GM12878 (cell line): ENCODE measurements around the gene SLC30A7. TPM values are rescaled to one million over a fixed set of nuclear protein-coding genes. Genes with fewer than 3 reads are reported as not detected.

Experiments used
- ATAC-seq: fragments of 200-7000 bp; cut with Tn5 transposase; 3 replicates; pipeline ENCODE4 v1.9.1; 2020; ENCODE audit warnings: mild to moderate bottlenecking, moderate library complexity
- BruUV-seq: library from RNA; stranded (reverse); fragments of 400-500 nt; replicated peaks from 2 replicates; lab custom pipeline; 2021; lab: Mats Ljungman, UMichigan
- CTCF ChIA-PET: fragments of 300-600 bp; sonication (Branson Sonifier 250); formaldehyde crosslinking; extraction: SDS; loops from one replicate; lab custom pipeline; 2021; ENCODE audit warnings: inconsistent platforms; lab: Yijun Ruan, JAX
- POLR2A ChIA-PET: fragments of 350-600 bp; formaldehyde crosslinking; extraction: SDS; loops from one replicate; lab custom pipeline; 2021; ENCODE audit warnings: inconsistent platforms; lab: Charles Lee
- RAD21 ChIA-PET: fragments of 300-600 bp; sonication (Branson Sonifier 250); formaldehyde crosslinking; loops from one replicate; lab custom pipeline; 2023; ENCODE audit warnings: antibody characterized with exemption; ENCODE audit not compliant: unreplicated experiment; lab: Charles Lee
- SMC1A ChIA-PET: fragments of 300-600 bp; sonication (Branson Sonifier 250); formaldehyde crosslinking; loops from one replicate; lab custom pipeline; 2023; ENCODE audit not compliant: unreplicated experiment, uncharacterized antibody; lab: Charles Lee
- DNase-seq: peaks from one replicate; pipeline ENCODE4 v3.0.0-alpha.2; 2011; ENCODE audit warnings: low read depth, low spot score
- FAIRE-seq: peaks from 3 replicates; lab custom pipeline; 2011; peaks lifted over from hg19 to GRCh38; lab: Jason Lieb, UNC
- H2AFZ ChIP-seq: 2 replicates; pipeline ENCODE4 v1.6.0; 2011; ENCODE audit warnings: low read depth, low read length, control low read depth; ENCODE audit not compliant: control insufficient read depth
- H3K27ac ChIP-seq: 2 replicates; pipeline ENCODE4 v1.5.1; 2011; ENCODE audit warnings: control low read depth; ENCODE audit not compliant: control insufficient read depth, insufficient read depth
- H3K27me3 ChIP-seq, 2 experiments: replicated peaks in 1 of 2; 2 replicates each; pipeline versions ENCODE4 v1.6.0 to v1.6.1; 2011; ENCODE audit warnings: low read length in 1 of 2; ENCODE audit not compliant: control insufficient read depth in 2 of 2, insufficient read depth in 2 of 2
- H3K36me3 ChIP-seq, 2 experiments: 2 replicates each; pipeline ENCODE4 v1.5.1; 2011; ENCODE audit warnings: low read length in 1 of 2; ENCODE audit not compliant: control insufficient read depth in 2 of 2, insufficient read depth in 2 of 2
- H3K4me1 ChIP-seq: 2 replicates; pipeline ENCODE4 v1.6.1; 2011; ENCODE audit warnings: mild to moderate bottlenecking, low read length, moderate library complexity, mixed read lengths; ENCODE audit not compliant: control insufficient read depth, insufficient read depth
- H3K4me2 ChIP-seq: 2 replicates; pipeline ENCODE4 v1.6.0; 2011; ENCODE audit warnings: control low read depth; ENCODE audit not compliant: control insufficient read depth, insufficient read depth
- H3K4me3 ChIP-seq: fragments of 200-600 bp; sonication (generic); 2 replicates; pipeline ENCODE4 v1.5.1; 2016
- H3K79me2 ChIP-seq: 2 replicates; pipeline ENCODE4 v1.6.0; 2011; ENCODE audit warnings: low read length; ENCODE audit not compliant: control insufficient read depth, insufficient read depth
- H3K9ac ChIP-seq: 2 replicates; pipeline ENCODE4 v1.8.0; 2011; ENCODE audit warnings: low read length, control low read depth, mixed read lengths; ENCODE audit not compliant: control insufficient read depth, insufficient read depth
- H3K9me3 ChIP-seq: replicated peaks from 3 replicates; pipeline ENCODE4 v1.5.1; 2011; ENCODE audit warnings: mild to moderate bottlenecking, low read length; ENCODE audit not compliant: control insufficient read depth, insufficient read depth
- H4K20me1 ChIP-seq: 2 replicates; pipeline ENCODE4 v1.6.0; 2011; ENCODE audit not compliant: control insufficient read depth, insufficient read depth
- CBX5 ChIP-seq: sonication (generic); IDR thresholded peaks from 2 replicates; pipeline ENCODE4 v1.6.1; 2016; ENCODE audit warnings: low read depth, moderate library complexity, mild to moderate bottlenecking, inconsistent platforms
- CUX1 ChIP-seq: IDR thresholded peaks from 2 replicates; pipeline ENCODE4 v1.6.1; 2012; ENCODE audit warnings: improper control_type of control experiment, low read depth, low read length; ENCODE audit not compliant: insufficient replicate concordance
- EZH2 ChIP-seq: IDR thresholded peaks from 2 replicates; pipeline ENCODE4 v1.6.1; 2012; ENCODE audit warnings: low read depth, mild to moderate bottlenecking, control low read depth, inconsistent platforms, low read length, borderline replicate concordance; ENCODE audit not compliant: control insufficient read depth
- HCFC1 ChIP-seq: fragments of 150-350 bp; IDR thresholded peaks from 2 replicates; pipeline ENCODE4 v1.6.1; 2014; ENCODE audit warnings: low read length
- IKZF1 ChIP-seq: fragments of 450-650 bp; conservative IDR thresholded peaks from 2 replicates; pipeline ENCODE4 v1.6.1; 2017; ENCODE audit warnings: antibody characterized with exemption, mild to moderate bottlenecking
- NFXL1 ChIP-seq: fragments of 450-650 bp; IDR thresholded peaks from 2 replicates; pipeline ENCODE4 v1.6.1; 2017; ENCODE audit warnings: antibody characterized with exemption, mild to moderate bottlenecking, borderline replicate concordance
- RAD21 ChIP-seq: IDR thresholded peaks from 2 replicates; pipeline ENCODE4 v1.6.1; 2011; ENCODE audit warnings: mild to moderate bottlenecking, low read depth, low read length, moderate library complexity; ENCODE audit not compliant: insufficient read depth
- RCOR1 ChIP-seq: conservative IDR thresholded peaks from 2 replicates; pipeline ENCODE4 v1.6.1; 2012; ENCODE audit warnings: low read depth, low read length, improper control_type of control experiment
- RFX5 ChIP-seq: IDR thresholded peaks from 2 replicates; pipeline ENCODE4 v1.6.1; 2011; ENCODE audit warnings: low read depth, low read length, improper control_type of control experiment
- SRF ChIP-seq, 2 experiments: IDR thresholded peaks; 2 replicates each; pipeline ENCODE4 v1.6.1; 2011; ENCODE audit warnings: low read depth in 2 of 2, low read length in 2 of 2, mild to moderate bottlenecking in 1 of 2, moderate library complexity in 1 of 2
- WGBS: methylation state at CpG from one replicate; pipeline ENCODE4 v1.1.6; 2016; ENCODE audit warnings: low lambda C conversion rate; ENCODE audit not compliant: insufficient replicate concordance, insufficient coverage; ENCODE audit errors: missing lambda C conversion rate; 5-methylcytosine and 5-hydroxymethylcytosine counted together
- in situ Hi-C: fragments of 300-500 bp; cut with MboI; formaldehyde crosslinking; loops from 9 replicates; pipeline ENCODE4 v1.14.3; 2018; ENCODE audit warnings: mixed read lengths
- intact Hi-C: fragments of 100-400 bp; cut with micrococcal nuclease; formaldehyde crosslinking; loops from one replicate; pipeline ENCODE4 v1.14.2; 2022; ENCODE audit not compliant: unreplicated experiment
- polyA plus RNA-seq, 11 experiments: library from polyadenylated mRNA; depleted of rRNA in 4 of 11; unstranded in 6 of 11; stranded (reverse) in 5 of 11; fragments of >200 nt; fragmentation: Nextera tagmentation in 4 of 11; fragmentation: Illumina TruSeq in 1 of 11; extraction: Ambion mirVana in 4 of 11; extraction: Trizol in 1 of 11; gene quantifications; 1 replicate in 1 of 11; 2 replicates in 10 of 11; pipeline versions ENCODE4 v1.2.1 to v1.2.3, GENCODE V29; 2011 to 2016; ENCODE audit warnings: inconsistent platforms in 2 of 11, missing spikeins in 2 of 11, low read depth in 1 of 11
- total RNA-seq, 4 experiments: library from RNA; depleted of rRNA in 3 of 4; stranded (reverse); fragments of >200 nt in 3 of 4; fragmentation: Illumina TruSeq in 1 of 4; extraction: Trizol in 1 of 4; gene quantifications; 2 replicates each; pipeline versions ENCODE4 v1.2.1 to v1.2.3, GENCODE V29; 2013 to 2021

The SLC30A7 gene
- total and polyA plus RNA-seq, 10 of the 15 experiments (the other 5 are each of a cell fraction or from before 2014, with no cell fraction given): 4.4 to 23.3 (median 16.9) TPM

- ChIA-PET RAD21 (no interaction called here), POLR2A (no interaction called here), SMC1A (interaction anchor here (0.9 to 1.2 kb wide), 3 partner anchors 9 to 71 kb away, joined by 3 read pairs; no protein-coding TSS in a partner anchor), CTCF (interaction anchor here (1.4 kb wide), 1 partner anchor 30 kb away, joined by 3 read pairs; no protein-coding TSS in a partner anchor)
- H3K9ac ChIP-seq: no peak overlapping the region
- WGBS: 70% methylated on average over 4 of the region's 4 CpGs
- H3K4me1 ChIP-seq: peaks cover 10% of the 10 kb centered on the region
- no peaks in the 10 kb centered on the region for H3K27me3 ChIP-seq
- no peak overlapping the region for H2AFZ ChIP-seq
- intact Hi-C loops (no loop called here), in situ Hi-C loops (no loop called here)
- DNase-seq (no peak), FAIRE-seq (no peak), ATAC-seq (no peak)
- H3K4me2 ChIP-seq: no peak overlapping the region
- H3K36me3 ChIP-seq: peaks cover 3 to 16% of the 10 kb centered on the region in 2 experiments; a peak in 3 of 4 replicates
- no peaks in the 10 kb centered on the region for H4K20me1 ChIP-seq
- TF ChIP-seq RAD21 (no peak), CUX1 (no peak), SRF (IDR thresholded peaks at IDR 0.05; ENCODE audit: low read depth in 2 of 2, low read length in 2 of 2) (no peak), HCFC1 (no peak), RFX5 (no peak), IKZF1 (no peak), CBX5 (no peak), NFXL1 (no peak), RCOR1 (no peak), EZH2 (no peak)
- no peak overlapping the region for H3K27ac ChIP-seq
- no peak overlapping the region for H3K4me3 ChIP-seq
- no TSS peak for BruUV-seq
- H3K9me3 ChIP-seq: peaks cover 4% of the 10 kb centered on the region; the same call in 2 of the 3 replicates
- no peaks in the 10 kb centered on the region for H3K79me2 ChIP-seq
Measured at GRCh38 chr1:100950781-100951180, 54.9 kb downstream of the SLC30A7 start.
